Muscle of leg (tissue), 11 donors: ENCODE data around the gene KRT73. TPM values are rescaled to one million over a fixed set of nuclear protein-coding genes. Genes with fewer than 3 reads are reported as not detected.
A peak's percentile ranks its signal among the peaks of the same experiment; 100 is the strongest.

Experiments
- DNase-seq: peaks from one replicate; pipeline ENCODE4 v3.0.0; 2013
- H3K27ac ChIP-seq: one replicate; pipeline ENCODE4 v1.5.1; 2013; ENCODE audit warnings: mild to moderate bottlenecking, low read length, control low read depth
- H3K27me3 ChIP-seq: one replicate; pipeline ENCODE4 v1.6.1; 2013; ENCODE audit warnings: low read length; ENCODE audit not compliant: control insufficient read depth, insufficient read depth
- H3K36me3 ChIP-seq: one replicate; pipeline ENCODE4 v1.6.1; 2013; ENCODE audit warnings: low read length; ENCODE audit not compliant: control insufficient read depth, insufficient read depth
- H3K4me1 ChIP-seq: one replicate; pipeline ENCODE4 v1.6.1; 2013; ENCODE audit warnings: low read length; ENCODE audit not compliant: control insufficient read depth, insufficient read depth
- H3K4me3 ChIP-seq: one replicate; pipeline ENCODE4 v1.5.1; 2013; ENCODE audit warnings: low read length, control low read depth
- H3K9me3 ChIP-seq: replicated peaks from 2 replicates; pipeline ENCODE4 v1.6.1; 2013; ENCODE audit warnings: low read depth, low read length; ENCODE audit not compliant: control insufficient read depth
- WGBS: methylation state at CpG from one replicate; pipeline ENCODE4 v1.1.5; 2013; ENCODE audit warnings: missing lambda C conversion rate; ENCODE audit not compliant: insufficient coverage; 5-methylcytosine and 5-hydroxymethylcytosine counted together
- polyA plus RNA-seq, 8 donors: library from polyadenylated mRNA; unstranded; fragments of 120-200 nt; gene quantifications; one replicate each; pipeline versions ENCODE4 v1.2.1 to v1.2.3, GENCODE V29; 2013; ENCODE audit warnings: inconsistent platforms in 1 of 8, low replicate concordance in 1 of 8; ENCODE audit not compliant: insufficient read length in 8 of 8, insufficient read depth in 1 of 8
- total RNA-seq: library from RNA; stranded (reverse); fragments of 120-200 nt; gene quantifications from one replicate; pipeline ENCODE4 v1.2.4, GENCODE V29; 2013

The KRT73 gene
- total and polyA plus RNA-seq, 9 donors = 0.09 to 0.12 TPM; not detected in 7

- no peak overlapping the region for H3K4me3 ChIP-seq
These were observed 33.3 kb downstream of the KRT73 start for GRCh38 chr12:52585066-52585465.

GRCh38 chr12:52584156-52584682 is 34.1 kb downstream of the KRT73 start:
- H3K36me3 ChIP-seq = no peaks in the 10 kb centered on the region
- H3K9me3 ChIP-seq = no peaks in the 10 kb centered on the region
- no peak for DNase-seq
- H3K27me3 ChIP-seq = peaks cover 12% of the 10 kb centered on the region
- WGBS = 83% methylated on average over 9 of the region's 9 CpGs
- H3K27ac ChIP-seq = no peak overlapping the region
- peaks cover 10% of the 10 kb centered on the region for H3K4me1 ChIP-seq
- H3K4me3 ChIP-seq = no peak overlapping the region

More at GRCh38 chr12:52585066-52585465, 33.3 kb downstream of the KRT73 start:
- no peak for DNase-seq
- H3K36me3 ChIP-seq = no peaks in the 10 kb centered on the region
- H3K27ac ChIP-seq = no peak overlapping the region
- WGBS = 67% methylated on average over 1 of the region's 3 CpGs
- peaks cover 10% of the 10 kb centered on the region for H3K4me1 ChIP-seq
- no peaks in the 10 kb centered on the region for H3K9me3 ChIP-seq
- H3K27me3 ChIP-seq = peaks cover 9% of the 10 kb centered on the region

- peak; percentile 57 for DNase-seq
These were observed 35.3 kb downstream of the KRT73 start for GRCh38 chr12:52582971-52583456.

GRCh38 chr12:52582486-52582885 is 35.9 kb downstream of the KRT73 start:
- Histone ChIP-seq H3K36me3 (no peaks in the 10 kb centered on the region), H3K4me3 (no peak overlapping the region), H3K27ac (no peak overlapping the region), H3K27me3 (peaks cover 8% of the 10 kb centered on the region), H3K9me3 (no peaks in the 10 kb centered on the region), H3K4me1 (peaks cover 10% of the 10 kb centered on the region)
- WGBS = 100% methylated on average over 1 of the region's 2 CpGs
- no peak for DNase-seq

More at GRCh38 chr12:52582971-52583456, 35.3 kb downstream of the KRT73 start:
- Histone ChIP-seq H3K27ac (no peak overlapping the region), H3K4me1 (peaks cover 10% of the 10 kb centered on the region), H3K27me3 (peaks cover 12% of the 10 kb centered on the region), H3K9me3 (no peaks in the 10 kb centered on the region), H3K36me3 (no peaks in the 10 kb centered on the region), H3K4me3 (no peak overlapping the region)
- WGBS = 0% methylated on average over 4 of the region's 7 CpGs

- H3K27ac ChIP-seq = no peak overlapping the region
- no peak overlapping the region for H3K4me3 ChIP-seq
- WGBS = 68% methylated on average over 3 of the region's 6 CpGs
These were observed 36.9 kb downstream of the KRT73 start for GRCh38 chr12:52581481-52581880.

GRCh38 chr12:52581066-52581465 is 37.3 kb downstream of the KRT73 start:
- H3K9me3 ChIP-seq = no peaks in the 10 kb centered on the region
- H3K36me3 ChIP-seq = no peaks in the 10 kb centered on the region
- peaks cover 6% of the 10 kb centered on the region for H3K4me1 ChIP-seq
- H3K4me3 ChIP-seq = no peak overlapping the region
- no peak overlapping the region for H3K27ac ChIP-seq
- H3K27me3 ChIP-seq = peaks cover 5% of the 10 kb centered on the region
- WGBS = 91% methylated on average over 3 of the region's 7 CpGs
- DNase-seq = no peak

More at GRCh38 chr12:52581481-52581880, 36.9 kb downstream of the KRT73 start:
- no peak for DNase-seq
- peaks cover 5% of the 10 kb centered on the region for H3K27me3 ChIP-seq
- H3K9me3 ChIP-seq = no peaks in the 10 kb centered on the region
- peaks cover 10% of the 10 kb centered on the region for H3K4me1 ChIP-seq
- H3K36me3 ChIP-seq = no peaks in the 10 kb centered on the region

- Histone ChIP-seq H3K36me3 (no peaks in the 10 kb centered on the region), H3K27me3 (peaks cover 5% of the 10 kb centered on the region)
- no CpG with 5 or more reads among the region's 1 CpG for WGBS
These were observed 37.9 kb downstream of the KRT73 start for GRCh38 chr12:52580496-52580895.

GRCh38 chr12:52579468-52580465 is 38.6 kb downstream of the KRT73 start:
- H3K4me1 ChIP-seq = no peaks in the 10 kb centered on the region
- no peak overlapping the region for H3K4me3 ChIP-seq
- WGBS = 52% methylated on average over 10 of the region's 10 CpGs
- peaks cover 5% of the 10 kb centered on the region for H3K27me3 ChIP-seq
- DNase-seq = no peak
- no peaks in the 10 kb centered on the region for H3K36me3 ChIP-seq
- H3K9me3 ChIP-seq = no peaks in the 10 kb centered on the region
- H3K27ac ChIP-seq = no peak overlapping the region

More at GRCh38 chr12:52580496-52580895, 37.9 kb downstream of the KRT73 start:
- Histone ChIP-seq H3K4me1 (peaks cover 2% of the 10 kb centered on the region), H3K9me3 (no peaks in the 10 kb centered on the region), H3K27ac (no peak overlapping the region), H3K4me3 (no peak overlapping the region)
- no peak for DNase-seq

GRCh38 chr12:52578469-52578868 is 39.9 kb downstream of the KRT73 start:
- WGBS = 83% methylated on average over 1 of the region's 3 CpGs
- Histone ChIP-seq H3K4me1 (no peaks in the 10 kb centered on the region), H3K27ac (no peak overlapping the region), H3K36me3 (no peaks in the 10 kb centered on the region), H3K27me3 (peaks cover 5% of the 10 kb centered on the region), H3K9me3 (no peaks in the 10 kb centered on the region), H3K4me3 (no peak overlapping the region)
- no peak for DNase-seq

GRCh38 chr12:52577316-52577715 is 41.0 kb downstream of the KRT73 start:
- no peak overlapping the region for H3K27ac ChIP-seq
- no peaks in the 10 kb centered on the region for H3K9me3 ChIP-seq
- no peaks in the 10 kb centered on the region for H3K36me3 ChIP-seq
- H3K4me3 ChIP-seq = no peak overlapping the region
- DNase-seq = no peak
- H3K27me3 ChIP-seq = peaks cover 6% of the 10 kb centered on the region
- H3K4me1 ChIP-seq = no peaks in the 10 kb centered on the region
- WGBS = 84% methylated on average over 2 of the region's 8 CpGs
